NCI-H1105 treated with DMSO at 0.1 percent for 48 hours (cell line): ENCODE measurements around the gene TASP1.
"Not testable (repeated sequence)": the region's sequence is repeated elsewhere in the genome, so short reads cannot be mapped to it uniquely, and the experiment has no call there.

Experiments
- DNase-seq: peaks from one replicate; lab custom pipeline; 2025; lab: John Stamatoyannopoulos, UW

Gene TASP1

GRCh38 chr20:13493143-13493542, 145.6 kb downstream of the TASP1 start:
- DNase-seq = no peak

- no peak for DNase-seq
Measured at GRCh38 chr20:13492001-13492481, 146.7 kb downstream of the TASP1 start.

- no peak for DNase-seq
Measured at GRCh38 chr20:13487202-13487601, 151.5 kb downstream of the TASP1 start.

- no peak for DNase-seq
Measured at GRCh38 chr20:13486694-13487093, 152.0 kb downstream of the TASP1 start.

- DNase-seq = no peak
Measured at GRCh38 chr20:13485576-13485975, 153.2 kb downstream of the TASP1 start.

- DNase-seq = not testable (repeated sequence)
Measured at GRCh38 chr20:13485019-13485418, 153.7 kb downstream of the TASP1 start.

GRCh38 chr20:13483472-13483871, 155.3 kb downstream of the TASP1 start:
- DNase-seq = not testable (repeated sequence)

- no peak for DNase-seq
Measured at GRCh38 chr20:13478366-13478765, 160.4 kb downstream of the TASP1 start.

GRCh38 chr20:13474467-13474866, 164.3 kb downstream of the TASP1 start:
- DNase-seq = no peak

GRCh38 chr20:13469262-13469661, 169.5 kb downstream of the TASP1 start:
- no peak for DNase-seq

- DNase-seq = no peak
Measured at GRCh38 chr20:13468166-13468565, 170.6 kb downstream of the TASP1 start.

GRCh38 chr20:13464702-13465101, 174.0 kb downstream of the TASP1 start:
- no peak for DNase-seq

GRCh38 chr20:13461849-13462458, 176.8 kb downstream of the TASP1 start:
- no peak for DNase-seq

GRCh38 chr20:13458860-13459451, 179.8 kb downstream of the TASP1 start:
- DNase-seq = peak; percentile 51

- no peak for DNase-seq
Measured at GRCh38 chr20:13457487-13457886, 181.2 kb downstream of the TASP1 start.

GRCh38 chr20:13455713-13456112, 183.0 kb downstream of the TASP1 start:
- DNase-seq = no peak

- DNase-seq = no peak
Measured at GRCh38 chr20:13453367-13453766, 185.4 kb downstream of the TASP1 start.

GRCh38 chr20:13452470-13453124, 186.1 kb downstream of the TASP1 start:
- DNase-seq = no peak

- DNase-seq = no peak
Measured at GRCh38 chr20:13449868-13450434, 188.8 kb downstream of the TASP1 start.

- no peak for DNase-seq
Measured at GRCh38 chr20:13447385-13448180, 191.1 kb downstream of the TASP1 start.

GRCh38 chr20:13443690-13444089, 195.0 kb downstream of the TASP1 start:
- no peak for DNase-seq

GRCh38 chr20:13442986-13443385, 195.7 kb downstream of the TASP1 start:
- DNase-seq = no peak
